Stimulated activated naive B cell treated with anti-CD40 and anti-IgM and Interleukin-4, amounts not matched to agents 10 μg/mL and 1 μg/mL and 100 μg/mL, for 72 hours (primary cell): ENCODE results near the gene MNAT1.

Source experiments
- ATAC-seq, 2 donors: fragments of 150-1000 bp; cut with Tn5 transposase; replicated peaks; 2 replicates each; pipeline ENCODE4 v1.10.0; 2021; ENCODE audit warnings: moderate library complexity in 1 of 2
- DNase-seq: peaks from one replicate; pipeline ENCODE4 v3.0.0; 2021
- H3K27ac Mint-ChIP-seq: one replicate; pipeline ENCODE4 v1.8.0; 2022; ENCODE audit warnings: mild to moderate bottlenecking, mixed read lengths
- H3K27me3 Mint-ChIP-seq, 2 donors: one replicate each; pipeline ENCODE4 v1.8.0; 2022; ENCODE audit warnings: mixed read lengths in 2 of 2
- H3K36me3 Mint-ChIP-seq, 2 donors: one replicate each; pipeline ENCODE4 v1.8.0; 2022; ENCODE audit warnings: mixed read lengths in 2 of 2, mild to moderate bottlenecking in 1 of 2
- H3K4me1 Mint-ChIP-seq, 2 donors: one replicate each; pipeline ENCODE4 v1.8.0; 2022; ENCODE audit warnings: mixed read lengths in 2 of 2, mild to moderate bottlenecking in 1 of 2
- H3K4me3 Mint-ChIP-seq, 2 donors: one replicate each; pipeline ENCODE4 v1.8.0; 2022; ENCODE audit warnings: mild to moderate bottlenecking in 2 of 2, mixed read lengths in 2 of 2, moderate library complexity in 1 of 2
- H3K9me3 Mint-ChIP-seq, 2 donors: one replicate each; pipeline ENCODE4 v1.8.0; 2022; ENCODE audit warnings: mixed read lengths in 2 of 2, mild to moderate bottlenecking in 1 of 2

MNAT1 gene

DNA sequence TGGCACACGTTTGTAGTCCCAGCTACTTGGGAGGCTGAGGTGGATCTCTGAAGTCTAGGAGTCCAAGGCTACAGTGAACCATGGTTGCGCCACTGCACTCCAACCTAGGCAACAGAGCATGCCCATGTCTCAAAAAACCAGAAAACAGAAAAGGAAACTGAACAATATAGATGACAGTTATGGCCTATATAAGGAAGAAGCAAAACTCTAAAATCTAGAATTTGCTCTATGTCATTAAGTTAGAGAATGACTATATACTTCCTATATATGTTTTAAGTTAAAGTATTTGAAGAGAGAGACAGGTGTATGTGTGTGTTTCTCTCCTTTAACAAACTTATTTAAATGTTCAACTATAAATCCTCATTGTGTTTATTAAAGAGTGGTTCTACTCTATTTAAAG lies 65.8 kb downstream of the MNAT1 start:
- no peak for ATAC-seq
- Mint-ChIP-seq H3K9me3 (no peaks in the 10 kb centered on the region), H3K36me3 (peaks cover 26 to 43% of the 10 kb centered on the region in 2 donors), H3K27ac (no peak overlapping the region), H3K4me3 (no peak overlapping the region), H3K27me3 (no peaks in the 10 kb centered on the region), H3K4me1 (no peaks in the 10 kb centered on the region)
- no peak for DNase-seq

DNA sequence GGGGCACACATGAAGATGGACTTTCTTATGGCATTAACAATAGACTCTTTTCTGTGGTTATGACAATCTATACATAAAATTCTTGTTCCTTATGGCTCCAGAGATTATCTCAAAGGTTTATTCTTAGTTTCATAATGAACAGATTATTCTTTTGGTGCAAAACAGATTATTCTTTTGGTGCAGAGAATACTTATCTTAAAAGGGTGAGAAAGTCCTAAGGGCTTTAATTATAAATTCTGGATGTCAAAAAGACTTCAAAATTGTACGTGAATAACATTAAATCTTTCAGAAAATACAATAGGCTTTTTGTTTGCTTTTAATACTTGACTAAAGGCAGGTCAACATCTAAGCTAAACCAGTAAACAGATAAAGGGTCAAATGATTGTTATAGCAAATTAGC lies 69.3 kb downstream of the MNAT1 start:
- Mint-ChIP-seq H3K27me3 (no peaks in the 10 kb centered on the region), H3K4me1 (peaks cover 0 to 2% of the 10 kb centered on the region in 2 donors), H3K9me3 (no peaks in the 10 kb centered on the region), H3K4me3 (no peak overlapping the region), H3K27ac (no peak overlapping the region), H3K36me3 (peaks cover 35 to 48% of the 10 kb centered on the region in 2 donors)
- ATAC-seq (no peak), DNase-seq (no peak)

DNA sequence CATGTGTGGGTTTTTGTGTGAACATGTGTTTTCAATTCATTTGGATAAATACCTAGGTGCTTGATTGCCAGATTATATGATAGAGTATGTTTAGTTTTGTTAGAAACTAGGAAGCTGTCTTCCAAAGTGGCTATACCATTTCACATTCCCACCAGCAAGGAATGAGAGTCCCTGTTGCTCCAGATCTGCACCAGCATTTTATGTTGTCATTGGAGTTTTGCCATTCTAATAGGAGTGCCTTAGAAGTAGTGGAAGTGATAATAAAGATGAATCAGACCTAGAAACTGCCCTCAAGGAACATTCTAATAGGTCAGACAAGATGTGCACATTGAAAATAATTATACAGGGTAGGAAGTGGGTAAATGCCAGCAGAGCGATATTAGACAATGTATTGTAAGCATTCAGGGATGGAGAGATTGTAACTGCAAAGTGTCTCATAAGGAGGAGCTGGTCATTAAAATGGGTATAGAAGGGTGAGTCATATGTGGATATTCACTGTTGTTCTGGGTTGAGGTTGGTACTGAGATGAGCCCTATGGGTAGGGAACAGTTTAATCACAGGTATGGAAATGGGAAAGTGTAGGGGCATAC lies 71.4 kb downstream of the MNAT1 start:
- Mint-ChIP-seq H3K27ac (no peak overlapping the region), H3K36me3 (peaks cover 33 to 50% of the 10 kb centered on the region in 2 donors), H3K4me3 (no peak overlapping the region), H3K27me3 (no peaks in the 10 kb centered on the region), H3K4me1 (peaks cover 0 to 2% of the 10 kb centered on the region in 2 donors), H3K9me3 (no peaks in the 10 kb centered on the region)
- DNase-seq (no peak), ATAC-seq (peak; percentile 14 to 61)

DNA sequence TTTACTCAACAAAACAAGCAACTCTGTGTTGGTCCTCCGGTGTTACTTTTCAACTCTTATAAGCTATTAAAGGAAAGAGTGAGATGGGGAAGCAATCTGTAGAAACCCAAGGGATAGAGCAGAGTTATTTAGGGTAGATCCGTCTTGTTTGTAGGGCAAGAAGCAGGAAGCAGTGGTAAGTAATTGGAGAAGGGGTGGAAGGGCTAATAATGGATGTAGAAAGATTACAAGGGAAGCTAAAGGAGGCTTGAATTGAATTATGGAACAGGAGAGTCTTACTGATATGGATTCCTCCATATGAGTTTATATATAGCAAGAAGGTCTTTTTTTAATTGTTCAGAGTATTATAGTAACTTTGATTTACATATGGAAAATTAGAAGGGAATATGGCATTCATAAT lies 72.7 kb downstream of the MNAT1 start:
- no peak for ATAC-seq
- Mint-ChIP-seq H3K4me1 (peaks cover 0 to 2% of the 10 kb centered on the region in 2 donors), H3K9me3 (no peaks in the 10 kb centered on the region), H3K4me3 (no peak overlapping the region), H3K36me3 (peaks cover 34 to 48% of the 10 kb centered on the region in 2 donors), H3K27me3 (no peaks in the 10 kb centered on the region), H3K27ac (no peak overlapping the region)
- no peak for DNase-seq

DNA sequence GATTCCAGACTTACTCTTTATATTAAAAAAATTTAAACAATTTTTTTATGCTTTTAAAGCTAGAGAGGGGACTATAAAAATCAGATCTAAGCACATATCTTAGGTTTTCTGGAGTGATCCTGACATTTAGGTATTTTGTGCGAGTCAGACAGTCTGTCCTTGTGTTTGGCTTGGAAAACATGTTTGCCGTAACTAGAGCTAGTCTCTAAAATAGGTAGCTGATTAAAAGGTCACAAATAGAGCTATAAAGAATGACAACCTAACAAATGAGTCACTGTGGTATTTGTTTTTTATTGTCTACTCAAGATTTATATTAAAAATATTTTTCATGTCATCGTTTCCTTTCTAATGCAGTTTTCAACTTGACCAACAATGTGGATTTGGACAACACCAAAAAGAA lies 73.4 kb downstream of the MNAT1 start:
- no peak for ATAC-seq
- H3K36me3 Mint-ChIP-seq, result peaks cover 38 to 51% of the 10 kb centered on the region in 2 donors
- H3K27me3 Mint-ChIP-seq, result no peaks in the 10 kb centered on the region
- H3K9me3 Mint-ChIP-seq, result peaks cover 0 to 1% of the 10 kb centered on the region in 2 donors
- no peak overlapping the region for H3K4me3 Mint-ChIP-seq
- no peak for DNase-seq
- peaks cover 0 to 2% of the 10 kb centered on the region in 2 donors for H3K4me1 Mint-ChIP-seq
- no peak overlapping the region for H3K27ac Mint-ChIP-seq

DNA sequence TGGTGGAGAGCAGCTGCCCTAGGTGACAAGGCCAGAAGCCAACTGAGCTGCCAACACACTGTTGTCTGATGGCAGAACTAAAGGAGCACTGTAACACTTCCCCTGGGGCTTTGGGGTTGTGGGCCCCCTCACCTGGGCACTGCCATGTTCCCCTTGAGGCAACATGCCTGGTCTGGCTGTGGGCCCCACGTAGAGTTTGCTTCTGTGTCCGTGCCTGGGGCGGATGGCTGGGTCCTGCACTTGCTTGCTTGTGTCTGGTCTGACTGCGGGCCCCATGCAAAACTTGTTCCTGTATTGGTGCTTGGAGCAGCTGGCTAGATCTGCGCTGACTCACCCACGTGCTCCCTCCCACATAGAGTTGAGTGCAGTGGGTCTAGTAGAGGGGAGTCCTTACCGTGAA lies 78.4 kb downstream of the MNAT1 start:
- ATAC-seq, result no peak

DNA sequence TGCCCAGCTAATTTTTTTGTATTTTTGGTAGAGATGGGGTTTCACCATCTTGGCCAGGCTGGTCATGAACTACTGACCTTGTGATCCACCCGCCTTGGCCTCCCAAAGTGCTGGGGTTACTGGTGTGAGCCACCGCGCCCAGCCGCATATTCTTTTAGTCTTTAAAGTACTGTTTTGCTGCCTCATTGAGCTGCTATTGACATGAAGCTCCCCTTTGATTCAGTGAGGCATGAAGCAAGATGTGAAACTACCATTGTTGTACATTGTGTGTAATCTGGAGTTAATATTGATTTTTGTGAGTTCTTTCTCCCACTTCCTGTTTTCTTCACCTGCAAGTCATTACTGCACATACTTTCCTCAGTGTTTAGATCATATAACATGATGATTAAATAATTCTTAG lies 80.8 kb downstream of the MNAT1 start:
- Mint-ChIP-seq H3K9me3 (peaks cover 0 to 1% of the 10 kb centered on the region in 2 donors), H3K27me3 (no peaks in the 10 kb centered on the region), H3K4me1 (peaks cover 7 to 11% of the 10 kb centered on the region in 2 donors), H3K4me3 (peak overlapping the region; percentile 26 to 32), H3K27ac (peak overlapping the region; percentile 84), H3K36me3 (peaks cover 33 to 44% of the 10 kb centered on the region in 2 donors)
- peak; percentile 18 for DNase-seq
- ATAC-seq, result peak; percentile 99 to 100

More for the DNA sequence above, 78.4 kb downstream of the MNAT1 start:
- H3K9me3 Mint-ChIP-seq, result peaks cover 0 to 1% of the 10 kb centered on the region in 2 donors
- H3K27me3 Mint-ChIP-seq, result no peaks in the 10 kb centered on the region
- no peak for DNase-seq
- no peak overlapping the region for H3K27ac Mint-ChIP-seq
- H3K36me3 Mint-ChIP-seq, result peaks cover 37 to 51% of the 10 kb centered on the region in 2 donors
- peaks cover 7 to 11% of the 10 kb centered on the region in 2 donors for H3K4me1 Mint-ChIP-seq
- H3K4me3 Mint-ChIP-seq, result no peak overlapping the region

DNA sequence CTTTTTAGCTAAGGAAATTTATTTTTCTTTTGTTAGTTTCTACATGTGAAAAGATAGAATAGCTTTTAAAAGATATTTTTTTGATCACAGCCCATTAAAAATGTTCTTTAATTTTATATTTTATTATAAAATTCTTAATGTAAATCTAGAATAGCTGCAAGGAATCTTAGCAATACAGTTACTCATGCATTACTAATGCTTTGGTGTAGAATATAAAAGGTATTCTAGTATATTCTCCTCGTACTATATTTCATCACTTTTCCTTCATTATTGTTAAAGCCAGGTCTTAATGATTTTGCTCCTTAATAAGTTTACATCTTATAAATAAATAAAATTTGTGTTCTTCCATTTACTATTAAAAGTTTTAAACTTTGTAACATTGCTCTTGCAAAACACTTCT lies 82.6 kb downstream of the MNAT1 start:
- H3K36me3 Mint-ChIP-seq, result peaks cover 28 to 41% of the 10 kb centered on the region in 2 donors

DNA sequence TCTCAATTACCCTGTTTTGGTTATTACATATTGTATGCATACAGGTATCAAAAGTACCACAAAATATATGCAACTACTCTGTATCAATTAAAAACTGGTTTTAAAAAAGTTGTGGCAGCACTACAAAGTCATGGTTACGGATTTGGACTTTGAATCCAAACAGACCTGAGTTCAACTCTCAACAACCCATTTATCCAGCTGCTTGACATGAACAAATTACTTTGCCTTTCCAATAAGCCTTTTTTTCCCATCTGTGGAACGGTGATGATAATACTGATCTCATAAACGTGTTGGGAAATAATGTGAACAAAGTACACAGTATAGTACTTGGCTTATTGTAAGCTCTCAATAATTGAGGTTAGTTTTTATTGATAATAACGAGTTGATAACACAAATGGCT lies 85.0 kb downstream of the MNAT1 start:
- no peak for DNase-seq
- H3K27me3 Mint-ChIP-seq, result no peaks in the 10 kb centered on the region
- peaks cover 13 to 26% of the 10 kb centered on the region in 2 donors for H3K36me3 Mint-ChIP-seq
- H3K4me1 Mint-ChIP-seq, result peaks cover 4 to 7% of the 10 kb centered on the region in 2 donors
- H3K27ac Mint-ChIP-seq, result no peak overlapping the region
- ATAC-seq, result no peak
- H3K4me3 Mint-ChIP-seq, result no peak overlapping the region
- no peaks in the 10 kb centered on the region for H3K9me3 Mint-ChIP-seq

More for the DNA sequence above, 82.6 kb downstream of the MNAT1 start:
- Mint-ChIP-seq H3K4me3 (no peak overlapping the region), H3K27ac (no peak overlapping the region), H3K4me1 (peaks cover 7 to 11% of the 10 kb centered on the region in 2 donors), H3K27me3 (no peaks in the 10 kb centered on the region), H3K9me3 (peaks cover 0 to 1% of the 10 kb centered on the region in 2 donors)
- DNase-seq (no peak), ATAC-seq (no peak)

DNA sequence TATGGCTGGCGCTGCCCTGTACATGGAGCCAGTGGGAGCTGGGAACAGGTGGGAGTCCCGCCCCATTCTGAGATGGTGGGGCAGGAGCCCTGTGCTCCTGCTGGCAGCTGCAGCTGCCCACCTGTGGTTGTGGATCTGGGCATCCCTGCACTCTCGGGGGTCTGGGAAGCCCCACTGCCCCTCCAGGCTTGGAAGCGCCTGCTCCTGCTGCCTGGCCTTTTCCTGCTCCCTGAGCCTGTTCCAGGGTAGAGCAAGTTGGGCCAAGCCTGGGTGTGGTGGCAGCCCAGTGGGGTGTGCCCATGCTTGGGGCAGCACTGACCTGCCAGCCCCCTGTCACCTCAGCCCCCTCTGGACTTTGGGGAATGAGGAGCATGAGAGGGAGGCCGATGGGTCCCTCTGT lies 104.0 kb downstream of the MNAT1 start:
- no peak overlapping the region for H3K27ac Mint-ChIP-seq
- H3K4me1 Mint-ChIP-seq, result peaks cover 0 to 1% of the 10 kb centered on the region in 2 donors
- peaks cover 57 to 58% of the 10 kb centered on the region in 2 donors for H3K36me3 Mint-ChIP-seq
- H3K27me3 Mint-ChIP-seq, result no peaks in the 10 kb centered on the region
- H3K4me3 Mint-ChIP-seq, result no peak overlapping the region
- peaks cover 11 to 16% of the 10 kb centered on the region in 2 donors for H3K9me3 Mint-ChIP-seq
- ATAC-seq (no peak), DNase-seq (no peak)

DNA sequence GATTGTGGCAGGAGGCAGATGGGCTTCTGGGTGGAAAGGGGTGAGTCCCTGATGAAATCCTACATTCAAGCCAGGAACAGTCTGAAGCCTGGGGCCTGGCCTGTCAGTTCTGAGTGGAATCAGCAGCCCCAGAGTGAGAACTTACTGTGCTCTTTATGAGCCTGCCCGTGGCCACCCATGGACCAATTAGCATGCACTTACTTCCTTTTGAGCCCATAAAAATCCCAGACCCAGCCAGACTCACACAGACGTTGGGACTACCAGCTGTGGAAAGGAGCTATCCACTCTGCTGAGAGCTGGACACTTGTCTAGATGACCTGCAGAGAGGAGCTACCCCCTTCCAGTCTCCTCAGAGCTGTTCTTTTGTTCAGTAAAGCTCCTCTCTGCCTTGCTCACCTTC lies 104.5 kb downstream of the MNAT1 start:
- no peak overlapping the region for H3K4me3 Mint-ChIP-seq
- no peak for ATAC-seq

DNA sequence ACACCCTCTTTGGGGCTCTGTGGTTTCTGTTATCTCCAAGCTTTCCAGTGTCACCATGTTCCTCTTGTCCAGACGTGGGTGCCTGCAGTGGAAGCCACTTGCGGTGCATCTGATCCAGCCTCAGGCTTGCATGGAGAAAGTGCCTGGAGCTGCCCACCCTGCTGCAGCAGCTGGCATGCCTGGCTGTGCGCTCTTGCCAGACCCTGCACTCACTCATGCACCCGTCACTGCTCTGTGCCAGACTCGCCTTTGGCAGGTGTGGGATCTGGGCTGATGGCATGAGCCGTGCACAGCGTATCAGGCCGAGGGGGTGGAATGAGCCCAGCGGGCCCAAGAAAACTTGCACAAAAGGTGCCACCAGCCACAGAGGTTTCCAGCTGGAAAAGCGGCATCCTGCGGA lies 105.1 kb downstream of the MNAT1 start:
- Mint-ChIP-seq H3K9me3 (peaks cover 10 to 11% of the 10 kb centered on the region in 2 donors), H3K4me1 (no peaks in the 10 kb centered on the region), H3K4me3 (no peak overlapping the region), H3K27me3 (no peaks in the 10 kb centered on the region), H3K27ac (no peak overlapping the region), H3K36me3 (peaks cover 48 to 50% of the 10 kb centered on the region in 2 donors)
- no peak for ATAC-seq
- DNase-seq, result no peak

More for the DNA sequence above, 104.5 kb downstream of the MNAT1 start:
- Mint-ChIP-seq H3K4me1 (no peaks in the 10 kb centered on the region), H3K9me3 (peaks cover 11 to 12% of the 10 kb centered on the region in 2 donors), H3K27ac (no peak overlapping the region), H3K36me3 (peaks cover 53 to 54% of the 10 kb centered on the region in 2 donors), H3K27me3 (no peaks in the 10 kb centered on the region)
- DNase-seq, result no peak

DNA sequence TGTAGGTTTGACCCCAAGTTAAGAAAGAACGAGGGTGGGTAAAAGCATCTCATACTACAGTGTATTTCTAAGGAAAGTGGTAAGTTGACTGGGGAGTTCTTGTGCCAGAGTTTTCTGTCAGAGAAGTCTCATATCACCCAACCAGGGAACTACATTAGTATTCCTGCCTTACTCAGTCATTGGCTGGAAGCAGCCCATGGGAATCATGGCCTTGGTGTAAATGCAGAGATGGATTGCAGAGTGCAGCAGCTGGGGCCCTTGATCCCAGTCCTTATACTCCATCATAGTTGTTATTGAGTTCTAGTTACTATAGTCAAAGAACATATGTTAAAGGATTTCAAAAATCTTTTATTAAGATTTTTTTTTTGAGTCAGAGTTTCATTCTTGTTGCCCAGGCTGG lies 105.8 kb downstream of the MNAT1 start:
- Mint-ChIP-seq H3K9me3 (peaks cover 5 to 7% of the 10 kb centered on the region in 2 donors), H3K36me3 (peaks cover 42 to 46% of the 10 kb centered on the region in 2 donors), H3K27ac (no peak overlapping the region), H3K27me3 (no peaks in the 10 kb centered on the region), H3K4me1 (no peaks in the 10 kb centered on the region), H3K4me3 (no peak overlapping the region)
- ATAC-seq (no peak), DNase-seq (no peak)

DNA sequence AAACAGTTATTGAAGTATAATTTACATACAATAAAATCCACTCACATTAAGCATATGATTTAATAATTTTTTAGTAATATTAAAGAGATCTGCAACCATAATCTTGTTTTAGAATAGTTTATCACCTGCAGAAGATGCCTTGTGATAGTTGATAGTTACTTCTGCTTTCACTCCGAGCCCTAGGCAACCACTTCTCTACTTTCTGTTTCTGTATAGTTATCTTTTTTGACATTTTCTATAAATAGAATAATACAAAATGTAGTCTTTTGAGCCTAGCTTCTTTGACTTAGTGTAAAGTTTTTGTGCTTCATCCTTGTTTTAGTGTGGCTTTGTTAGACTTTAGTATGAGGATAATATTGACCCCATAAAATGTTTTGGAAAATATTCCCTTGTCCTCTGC lies 111.0 kb downstream of the MNAT1 start:
- Mint-ChIP-seq H3K27ac (no peak overlapping the region), H3K4me3 (peak overlapping the region; percentile 40 to 54), H3K4me1 (peaks cover 5 to 10% of the 10 kb centered on the region in 2 donors), H3K36me3 (peaks cover 24 to 26% of the 10 kb centered on the region in 2 donors), H3K27me3 (no peaks in the 10 kb centered on the region), H3K9me3 (peaks cover 4 to 5% of the 10 kb centered on the region in 2 donors)
- peak; percentile 90 to 91 for ATAC-seq
- no peak for DNase-seq

DNA sequence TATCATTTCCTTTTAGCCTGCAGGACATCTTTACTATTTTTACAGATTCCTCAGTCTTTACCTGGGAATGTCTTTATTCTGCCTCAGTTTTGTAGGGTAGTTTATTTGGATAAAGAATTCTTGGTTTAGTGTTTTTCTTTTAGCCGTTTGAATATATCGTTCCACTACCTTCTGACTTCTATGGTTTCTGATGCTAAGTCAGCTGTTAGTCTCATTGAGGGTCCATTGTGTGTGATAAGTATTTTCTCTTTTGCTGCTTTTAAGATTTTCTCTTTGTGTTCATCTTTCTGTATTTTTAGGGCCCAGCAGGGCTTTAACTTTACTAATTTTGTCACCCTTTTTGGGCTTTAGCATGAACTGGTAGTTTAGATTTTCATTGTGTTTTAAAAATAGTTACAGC lies 113.5 kb downstream of the MNAT1 start:
- Mint-ChIP-seq H3K36me3 (peaks cover 35 to 45% of the 10 kb centered on the region in 2 donors), H3K9me3 (peaks cover 8 to 9% of the 10 kb centered on the region in 2 donors), H3K4me3 (no peak overlapping the region), H3K27me3 (no peaks in the 10 kb centered on the region), H3K27ac (no peak overlapping the region), H3K4me1 (peaks cover 5 to 10% of the 10 kb centered on the region in 2 donors)
- no peak for DNase-seq
- no peak for ATAC-seq
